Astrocyte (in vitro differentiated cells and primary cell): ENCODE measurements around the gene ADRA2B.

Experiments
- CTCF ChIP-seq: IDR thresholded peaks from 2 replicates; pipeline ENCODE4 v1.5.1; 2011; ENCODE audit warnings: low read depth, mild to moderate bottlenecking, inconsistent platforms, low read length, moderate library complexity; ENCODE audit not compliant: insufficient read depth
- EZH2 ChIP-seq: IDR thresholded peaks from 2 replicates; pipeline ENCODE4 v1.6.1; 2012; ENCODE audit warnings: mild to moderate bottlenecking, low read length, inconsistent platforms; ENCODE audit not compliant: insufficient read depth

GRCh38 chr2:96097441-96097840, 18.9 kb downstream of the ADRA2B start:
- TF ChIP-seq CTCF: no peak
- no peak for TF ChIP-seq EZH2
